A549 treated with DMSO at 1 μM for 4 hours (cell line): ENCODE data around the gene SERINC4. TPM values are rescaled to one million over a fixed set of nuclear protein-coding genes. Genes with fewer than 3 reads are reported as not detected.

Source experiments
- total RNA-seq: library from RNA; stranded (reverse); fragments of 200-300 nt; extraction: Qiagen RNA extraction; gene quantifications from 5 replicates; pipeline ENCODE4 v1.2.3, GENCODE V29; 2022; ENCODE audit warnings: low read depth

SERINC4 gene
- total RNA-seq: 0.06 to 0.23 TPM (median 0.12 TPM) in 4 of 5 replicates, not detected in the other

GRCh38 chr15:43799945-43800285 lies at the start of gene SERINC4:
Gene SERINC4, minus strand, starts transcription at chr15:43800220. Its CDS starts 234 bp downstream, at chr15:43799986.

GRCh38 chr15:43826508-43827341 lies 26.7 kb upstream of the SERINC4 start, which contains the start of gene WDR76:
Gene WDR76, plus strand, starts transcription at chr15:43827002. Its CDS starts 31 bp downstream, at chr15:43827033.

GRCh38 chr15:43824302-43825246 lies 24.6 kb upstream of the SERINC4 start, which contains the start of gene MFAP1:
Gene MFAP1, minus strand, starts transcription at chr15:43824690. Its CDS starts 121 bp downstream, at chr15:43824569.

GRCh38 chr15:43800286-43801141 lies 494 bp upstream of the SERINC4 start, which contains the start of gene HYPK:
Gene HYPK, plus strand, starts transcription at chr15:43800599. Its CDS starts 24 bp downstream, at chr15:43800623.

GRCh38 chr15:43791993-43792760 lies 7.8 kb downstream of the SERINC4 start, which contains the start of gene SERF2:
Gene SERF2, plus strand, starts transcription at chr15:43792320. Its CDS starts 57 bp downstream, at chr15:43792377.

GRCh38 chr15:43776718-43777266 lies 23.2 kb downstream of the SERINC4 start, which contains the start of gene ELL3:
Gene ELL3, minus strand, starts transcription at chr15:43776966. Its CDS starts 65 bp downstream, at chr15:43776901.

GRCh38 chr15:43746245-43746902 lies 53.6 kb downstream of the SERINC4 start, which contains the start of gene PDIA3:
Gene PDIA3, plus strand, starts transcription at chr15:43746438. Its CDS starts 102 bp downstream, at chr15:43746540.

Other genes with a start within 250 kb of the SERINC4 start
- 5.3 to 8.8 TPM (median 7.2 TPM) in 5 replicates for gene PPIP5K1, start 210.0 kb downstream of the SERINC4 start, total RNA-seq
- gene CKMT1B, start 206.2 kb downstream of the SERINC4 start, total RNA-seq: 2.5 to 4.8 TPM (median 4.2 TPM) in 5 replicates
- 0.02 to 0.23 TPM (median 0.09 TPM) in 5 replicates for gene STRC, start 181.4 kb downstream of the SERINC4 start, total RNA-seq
- 0.36 to 1.9 TPM (median 0.69 TPM) in 5 replicates for gene CATSPER2, start 151.4 kb downstream of the SERINC4 start, total RNA-seq
- gene CKMT1A, start 106.4 kb downstream of the SERINC4 start, total RNA-seq: 2.2 to 3.1 TPM (median 2.7 TPM) in 5 replicates
- gene PDIA3, start 53.8 kb downstream of the SERINC4 start, total RNA-seq: 269 to 374 TPM (median 348 TPM) in 5 replicates
- gene ELL3, start 23.3 kb downstream of the SERINC4 start, total RNA-seq: 0.77 to 1.8 TPM (median 1.6 TPM) in 5 replicates
- 471 to 668 TPM (median 637 TPM) in 5 replicates for gene SERF2, start 7.9 kb downstream of the SERINC4 start, total RNA-seq
- 3.5 to 12.8 TPM (median 5.2 TPM) in 5 replicates for gene HYPK, start 379 bp upstream of the SERINC4 start, total RNA-seq
- gene MFAP1, start 24.5 kb upstream of the SERINC4 start, total RNA-seq: 25.7 to 28.2 TPM (median 27.4 TPM) in 5 replicates
- gene WDR76, start 26.8 kb upstream of the SERINC4 start, total RNA-seq: 12.4 to 16.3 TPM (median 14.4 TPM) in 5 replicates